ENCODE data around the gene HJV. TPM values are rescaled to one million over a fixed set of nuclear protein-coding genes. Genes with fewer than 3 reads are reported as not detected.

Gene HJV
- total RNA-seq, 1 donor from 2014 or later: not detected

DNA sequence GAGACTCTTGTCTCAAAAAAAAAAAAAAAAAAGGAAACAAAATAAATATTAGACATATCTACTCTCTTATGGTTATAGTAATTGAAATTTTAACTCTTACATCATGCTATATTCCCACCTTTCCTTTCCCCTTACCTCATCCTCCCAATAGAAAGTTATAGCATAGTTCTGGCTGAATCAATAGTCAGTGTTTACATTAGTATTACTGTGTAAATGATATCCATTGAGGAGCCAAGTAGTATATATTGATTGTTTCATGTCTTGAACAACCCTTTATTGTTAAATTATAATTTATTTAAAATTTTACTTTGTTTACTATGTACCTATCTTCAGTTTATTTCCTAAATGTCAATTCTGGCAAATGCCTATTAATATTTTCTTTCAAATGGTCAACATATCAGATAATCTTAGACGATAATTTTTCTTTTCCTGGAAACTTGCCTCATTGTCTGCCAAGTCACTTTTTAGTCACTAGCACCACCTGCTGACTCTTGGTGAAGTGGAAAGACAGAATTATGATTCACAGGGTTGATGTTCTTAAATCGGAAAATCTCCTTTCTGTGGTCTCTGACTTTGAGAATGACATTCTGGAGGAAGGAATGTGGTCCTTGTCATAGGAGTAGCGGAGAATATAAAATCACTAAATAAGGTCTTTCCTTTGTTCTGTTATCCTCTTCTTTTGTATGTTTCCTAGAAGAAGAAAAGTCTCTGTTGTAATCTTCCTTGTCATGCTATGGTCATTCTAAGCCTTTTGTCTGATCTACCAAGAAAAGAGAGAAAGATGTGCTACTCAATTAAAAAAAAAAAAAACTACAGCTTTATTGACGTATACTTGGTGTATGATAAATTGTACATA, 8.6 kb downstream of the HJV start:
- Mint-ChIP-seq H3K36me3 (ENCODE audit: low read depth) (no peaks in the 10 kb centered on the region), H3K27me3 (ENCODE audit: low read depth) (peaks cover 36% of the 10 kb centered on the region), H3K27ac (ENCODE audit: unreplicated experiment) (no peak overlapping the region), H3K9me3 (no peaks in the 10 kb centered on the region), H3K4me3 (no peak overlapping the region), H3K4me1 (peaks cover 6% of the 10 kb centered on the region)
- peak; percentile 83 for TF ChIP-seq CTCF (conservative IDR thresholded peaks at IDR 0.05)
- DNase-seq (ENCODE audit: low read depth, low spot score): peak; percentile 52

GRCh38 chr1:146010126-146010738, 11.3 kb downstream of the HJV start:
- peaks cover 13% of the 10 kb centered on the region for H3K27me3 Mint-ChIP-seq (ENCODE audit: low read depth)
- H3K27ac Mint-ChIP-seq (ENCODE audit: unreplicated experiment): no peak overlapping the region
- TF ChIP-seq CTCF (conservative IDR thresholded peaks at IDR 0.05): no peak
- no peak overlapping the region for H3K4me3 Mint-ChIP-seq
- DNase-seq (ENCODE audit: low read depth, low spot score): no peak
- no peaks in the 10 kb centered on the region for H3K36me3 Mint-ChIP-seq (ENCODE audit: low read depth)
- no peaks in the 10 kb centered on the region for H3K9me3 Mint-ChIP-seq
- H3K4me1 Mint-ChIP-seq: peaks cover 12% of the 10 kb centered on the region

GRCh38 chr1:146007489-146008133, 13.9 kb downstream of the HJV start:
- no peak for TF ChIP-seq CTCF (conservative IDR thresholded peaks at IDR 0.05)
- H3K27me3 Mint-ChIP-seq (ENCODE audit: low read depth): no peaks in the 10 kb centered on the region
- DNase-seq (ENCODE audit: low read depth, low spot score): no peak
- peaks cover 6% of the 10 kb centered on the region for H3K4me1 Mint-ChIP-seq
- H3K27ac Mint-ChIP-seq (ENCODE audit: unreplicated experiment): no peak overlapping the region
- no peak overlapping the region for H3K4me3 Mint-ChIP-seq
- no peaks in the 10 kb centered on the region for H3K9me3 Mint-ChIP-seq
- H3K36me3 Mint-ChIP-seq (ENCODE audit: low read depth): no peaks in the 10 kb centered on the region

DNA sequence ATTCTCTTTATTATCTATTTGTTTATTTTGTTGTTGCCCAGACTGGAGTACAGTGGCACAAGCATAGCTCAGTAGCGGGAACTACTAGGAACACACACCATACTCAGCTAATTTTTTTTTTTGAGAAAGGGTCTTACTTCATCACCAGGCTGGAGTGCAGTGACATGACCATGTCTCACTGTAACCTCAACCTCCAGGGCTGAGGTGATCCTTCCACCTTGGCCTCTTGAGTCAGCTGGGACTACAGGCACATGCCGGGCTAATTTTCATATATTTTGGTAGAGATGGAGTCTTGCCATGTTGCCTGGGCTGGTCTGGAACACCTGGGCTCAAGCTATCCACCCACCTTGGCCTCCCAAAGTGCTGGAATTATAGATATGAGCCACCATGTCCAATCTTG, 19.8 kb downstream of the HJV start:
- no peak for DNase-seq (ENCODE audit: low read depth, low spot score)
- Mint-ChIP-seq H3K4me3 (no peak overlapping the region), H3K4me1 (peaks cover 16% of the 10 kb centered on the region), H3K9me3 (no peaks in the 10 kb centered on the region), H3K27ac (ENCODE audit: unreplicated experiment) (no peak overlapping the region), H3K27me3 (ENCODE audit: low read depth) (no peaks in the 10 kb centered on the region), H3K36me3 (ENCODE audit: low read depth) (no peaks in the 10 kb centered on the region)
- TF ChIP-seq CTCF (conservative IDR thresholded peaks at IDR 0.05): no peak

DNA sequence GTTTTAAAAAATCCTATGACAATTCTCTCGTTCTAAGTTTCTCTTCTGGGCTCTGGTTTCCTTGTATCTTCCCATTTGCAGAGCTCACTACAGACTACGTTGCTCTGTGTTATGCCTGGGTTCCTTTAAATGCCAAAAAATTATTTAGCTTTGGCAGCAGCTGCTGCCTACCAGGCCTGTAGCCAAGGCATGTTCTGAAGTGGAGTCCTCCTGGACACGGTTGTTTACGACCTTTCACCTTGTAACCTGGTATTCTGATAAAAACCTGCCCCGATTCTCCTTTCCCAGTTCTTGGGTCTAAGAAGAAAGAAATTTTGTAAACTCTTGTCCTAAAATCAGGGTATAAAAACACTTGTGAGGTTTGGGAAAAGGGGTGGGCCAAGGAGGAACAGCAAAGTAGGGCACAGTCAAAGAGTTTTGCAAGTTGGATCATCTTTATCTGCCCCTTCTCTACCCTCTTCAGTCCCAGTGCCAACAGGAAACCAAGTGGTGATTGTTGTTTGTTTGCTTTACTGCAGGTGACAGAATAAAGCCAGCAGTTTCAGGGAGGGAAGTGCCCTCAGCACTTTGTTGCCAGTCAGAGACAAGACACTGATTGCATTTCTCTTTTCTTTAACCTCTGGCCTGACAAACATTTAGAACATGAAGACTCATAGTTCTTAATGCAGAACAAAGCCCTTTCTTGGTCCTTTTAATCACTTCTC, 22.1 kb downstream of the HJV start:
- peak overlapping the region; percentile 6 for H3K4me3 Mint-ChIP-seq
- peaks cover 34% of the 10 kb centered on the region for H3K4me1 Mint-ChIP-seq
- no peaks in the 10 kb centered on the region for H3K9me3 Mint-ChIP-seq
- no peak for TF ChIP-seq CTCF (conservative IDR thresholded peaks at IDR 0.05)
- H3K36me3 Mint-ChIP-seq (ENCODE audit: low read depth): peaks cover 9% of the 10 kb centered on the region
- DNase-seq (ENCODE audit: low read depth, low spot score): no peak
- no peak overlapping the region for H3K27ac Mint-ChIP-seq (ENCODE audit: unreplicated experiment)
- H3K27me3 Mint-ChIP-seq (ENCODE audit: low read depth): no peaks in the 10 kb centered on the region
